Activated CD8-positive, alpha-beta memory T cell treated with anti-CD3 and anti-CD28 coated beads for 4 hours (primary cell): ENCODE data around the gene KMT5B.
"Not testable (repeated sequence)": the region's sequence is repeated elsewhere in the genome, so short reads cannot be mapped to it uniquely, and the experiment has no call there.

ENCODE experiments used
- DNase-seq, 2 donors: peaks; one replicate each; pipeline ENCODE4 v3.0.0-alpha.2; 2020; ENCODE audit warnings: low read depth in 2 of 2

The KMT5B gene

DNA sequence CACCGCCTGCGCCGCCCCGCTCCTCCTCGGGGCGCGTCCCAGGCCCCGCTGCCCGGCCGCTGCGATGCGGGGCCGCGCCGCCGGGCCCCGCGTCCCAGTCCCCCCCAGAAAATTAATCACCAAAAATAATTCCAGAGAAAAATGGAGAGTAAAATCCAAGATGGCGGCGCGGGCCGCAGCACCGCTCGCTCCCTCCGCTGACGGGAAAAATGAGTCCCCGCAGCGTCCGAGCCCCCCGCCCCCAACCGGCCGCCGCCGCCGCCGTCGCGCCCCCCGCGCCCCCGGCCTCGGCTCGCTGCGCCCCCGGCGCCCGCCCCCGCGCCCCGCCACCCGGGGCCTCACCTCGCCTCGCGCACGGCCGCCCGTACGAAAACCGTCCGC lies at the start of gene KMT5B:
KMT5B (minus strand) TSS at position 162 of the 381 bp plus-strand sequence. CDS start 23,220 bp downstream, outside the sequence.
- no peak for DNase-seq

DNA sequence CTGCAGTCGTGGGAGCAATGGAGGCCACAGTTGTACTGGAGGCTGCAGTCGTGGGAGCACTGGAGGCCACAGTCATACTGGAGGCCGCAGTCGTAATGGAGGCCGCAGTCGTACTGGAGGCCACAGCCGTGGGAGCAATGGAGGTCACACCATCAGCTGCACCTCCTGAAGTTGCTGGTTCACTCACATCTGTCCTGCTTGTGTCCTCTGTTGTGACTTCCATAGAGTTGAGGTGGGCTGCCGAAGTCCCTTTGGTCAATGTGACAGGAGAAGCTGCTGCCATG lies 49.4 kb upstream of the KMT5B start:
- DNase-seq = no peak

DNA sequence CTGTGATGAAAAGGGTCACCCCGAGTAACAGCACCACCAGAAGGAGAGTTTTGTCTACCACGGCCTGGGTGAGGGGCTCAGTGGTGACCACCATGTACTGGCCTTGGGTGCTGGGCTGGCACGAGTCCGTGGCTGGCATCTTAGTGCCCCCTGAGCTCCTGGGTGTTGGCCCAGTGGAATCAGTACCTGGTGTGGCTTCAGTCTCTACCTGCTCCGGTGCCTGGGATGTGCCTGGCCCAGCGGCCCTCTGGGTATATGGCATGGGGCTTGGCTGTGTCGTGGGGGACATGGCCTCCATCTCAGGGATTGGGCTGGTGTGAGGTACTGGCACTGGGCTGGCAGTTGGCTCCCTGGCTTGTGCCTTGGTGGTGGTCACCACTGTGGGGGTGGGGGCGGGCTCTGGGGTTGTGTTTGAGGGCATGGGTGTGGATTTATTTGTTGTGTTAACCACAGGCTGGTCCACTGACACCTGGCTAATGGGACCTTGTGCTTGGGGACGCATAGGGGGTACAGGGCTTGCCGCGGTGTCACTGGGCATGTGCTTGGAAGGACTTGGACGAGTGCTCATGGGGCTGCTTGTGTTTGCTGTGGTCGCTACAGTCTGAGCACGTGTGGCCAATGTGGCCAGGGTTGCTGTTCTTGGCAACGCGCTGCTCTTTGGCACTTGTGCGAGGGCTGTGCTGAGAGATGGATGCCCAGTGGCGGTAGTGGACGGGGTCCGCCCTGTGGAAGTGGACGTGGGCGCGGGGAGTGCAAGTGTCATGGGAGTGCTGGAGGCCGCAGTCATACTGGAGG lies 48.9 kb upstream of the KMT5B start:
- DNase-seq = no peak

GRCh38 chr11:68261006-68261405 lies 47.9 kb upstream of the KMT5B start:
- no peak for DNase-seq

DNA sequence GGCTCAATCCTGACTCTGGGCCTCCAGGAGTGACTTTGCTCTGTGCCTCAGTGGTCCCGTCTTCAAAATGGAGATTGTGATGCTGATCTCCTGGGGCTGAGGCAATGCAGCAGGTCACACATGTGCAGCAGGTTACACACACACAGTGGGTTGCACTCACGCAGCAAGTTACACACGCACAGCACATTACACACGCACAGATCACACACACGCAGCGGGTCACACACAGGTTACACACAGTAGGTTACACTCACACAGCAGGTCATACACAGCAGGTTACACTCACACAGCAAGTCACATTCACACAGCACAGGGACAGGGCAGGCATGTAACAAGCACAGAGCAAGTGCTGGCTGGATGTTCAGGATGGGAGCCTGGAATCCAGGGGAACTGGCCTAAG lies 47.4 kb upstream of the KMT5B start:
- DNase-seq = no peak

DNA sequence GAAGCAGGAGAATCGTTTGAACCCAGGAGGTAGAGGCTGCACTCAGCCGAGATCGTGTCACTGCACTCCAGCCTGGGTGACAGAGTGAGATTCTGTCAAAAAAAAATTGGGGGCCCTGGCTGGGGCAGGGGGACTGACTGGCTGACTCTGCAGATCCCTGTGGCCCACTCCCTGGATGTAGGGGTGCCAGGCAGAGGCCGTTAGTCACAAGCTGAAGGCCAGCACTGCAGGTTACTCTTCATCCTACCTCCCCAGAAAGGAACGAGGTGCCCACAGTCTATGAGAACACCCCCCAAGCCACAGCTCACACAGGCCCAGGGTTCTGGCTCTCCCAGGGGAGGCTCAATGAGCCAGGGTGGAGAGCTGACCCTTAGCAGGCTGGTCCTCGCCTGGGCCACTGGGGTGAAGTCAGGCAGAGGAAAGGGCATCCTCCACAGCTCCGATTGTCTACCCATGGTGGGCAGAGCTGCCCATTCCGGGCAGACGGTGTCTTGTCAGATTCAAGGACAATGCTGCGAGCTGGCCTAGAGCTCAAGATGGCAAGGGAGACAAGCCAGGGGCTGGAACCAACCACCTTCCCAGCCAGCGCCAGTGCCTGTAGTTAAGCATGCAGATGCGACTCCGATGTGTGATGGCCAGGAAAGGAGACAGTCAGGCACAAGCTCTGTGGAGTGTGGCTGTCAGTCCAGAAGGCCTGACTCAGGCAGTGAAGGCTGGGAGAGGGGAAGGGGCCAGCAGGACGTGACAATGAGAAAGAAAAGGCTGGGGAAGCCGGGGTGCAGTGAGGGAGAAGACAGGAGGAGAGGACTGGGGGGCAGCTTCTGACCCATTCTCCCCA lies 46.2 kb upstream of the KMT5B start:
- no peak for DNase-seq

DNA sequence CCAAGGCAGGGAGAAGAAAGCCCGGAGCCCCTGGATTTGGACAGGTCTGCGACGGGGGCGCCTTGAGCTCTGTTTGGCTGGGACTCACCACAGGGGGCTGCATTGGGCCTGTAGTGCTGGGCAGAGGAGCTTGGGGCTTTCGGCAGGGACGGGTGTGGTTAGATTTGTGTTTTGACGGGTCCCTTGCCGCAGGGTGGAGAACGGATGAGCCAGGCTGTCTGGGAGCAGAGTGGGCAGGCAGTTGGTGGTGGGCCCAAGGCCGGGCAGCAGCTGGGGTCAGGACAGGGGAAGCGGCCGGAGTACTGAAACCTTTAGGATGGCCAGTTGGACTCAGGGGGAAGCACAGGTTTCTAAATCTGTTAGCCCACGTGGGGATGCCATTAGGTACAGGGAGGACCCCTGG lies 45.3 kb upstream of the KMT5B start:
- no peak for DNase-seq

- DNase-seq = peak; percentile 85 to 88
Observed at GRCh38 chr11:68257477-68258362, 44.6 kb upstream of the KMT5B start.

DNA sequence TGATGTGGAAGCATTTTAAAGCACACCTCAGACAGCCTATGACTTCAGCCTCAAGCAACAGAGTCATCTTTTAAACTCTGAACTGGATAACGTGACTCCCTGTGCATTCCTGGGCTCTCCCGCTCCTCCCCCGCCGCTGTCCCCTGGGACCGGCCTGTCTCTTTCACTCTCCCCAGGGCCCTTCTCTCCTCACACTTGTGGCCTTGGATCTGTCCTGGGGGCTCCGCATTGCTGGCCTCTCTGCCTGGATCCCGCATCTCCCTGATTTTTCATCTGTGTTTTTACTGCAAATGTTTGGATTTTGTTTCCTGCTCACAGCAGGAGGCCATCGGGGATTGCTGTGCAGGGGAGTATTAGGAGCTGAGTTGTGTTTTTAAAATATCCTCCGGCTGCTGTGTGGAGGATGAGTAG lies 43.2 kb upstream of the KMT5B start:
- DNase-seq = no peak

- DNase-seq = no peak
Observed at GRCh38 chr11:68255526-68255925, 42.4 kb upstream of the KMT5B start.

- DNase-seq = no peak
Observed at GRCh38 chr11:68254421-68254820, 41.3 kb upstream of the KMT5B start.

- DNase-seq = no peak
Observed at GRCh38 chr11:68251765-68252164, 38.7 kb upstream of the KMT5B start.

DNA sequence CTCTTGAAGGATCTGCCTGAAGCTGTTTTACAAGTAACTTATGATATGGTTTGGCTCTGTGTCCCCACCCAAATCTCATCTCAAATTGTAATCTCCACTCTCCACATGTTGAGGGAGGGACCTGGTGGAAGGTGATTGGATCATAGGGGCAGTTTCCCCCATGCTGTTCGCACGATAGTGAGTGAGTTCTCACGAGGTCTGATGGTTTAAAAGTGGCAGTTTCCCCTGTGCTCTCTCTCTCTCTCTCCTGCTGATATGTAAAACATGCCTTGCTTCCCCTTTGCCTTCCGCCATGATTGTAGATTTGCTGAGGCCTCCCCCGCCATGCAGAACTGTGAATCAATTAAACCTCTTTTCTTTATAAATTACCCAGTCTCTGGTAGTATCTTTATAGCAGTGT lies 31.8 kb upstream of the KMT5B start:
- not testable (repeated sequence) for DNase-seq

DNA sequence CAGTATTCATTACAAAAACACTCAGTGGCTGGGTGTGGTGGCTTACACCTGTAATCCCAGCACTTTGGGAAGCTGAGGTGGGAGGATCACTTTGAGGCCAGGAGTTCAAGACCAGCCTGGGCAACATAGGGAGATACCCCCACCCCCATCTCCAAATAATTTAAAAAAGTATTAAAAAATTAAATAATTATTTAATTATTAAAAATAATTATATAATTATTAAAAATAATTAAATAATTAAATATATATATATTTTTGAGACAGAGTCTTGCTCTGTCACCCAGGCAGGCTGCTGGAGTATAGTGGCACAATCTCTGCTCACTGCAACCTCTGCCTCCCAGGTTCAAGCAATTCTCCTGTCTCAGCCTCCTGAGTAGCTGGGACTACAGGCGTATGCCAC lies 30.8 kb upstream of the KMT5B start:
- DNase-seq = not testable (repeated sequence)

DNA sequence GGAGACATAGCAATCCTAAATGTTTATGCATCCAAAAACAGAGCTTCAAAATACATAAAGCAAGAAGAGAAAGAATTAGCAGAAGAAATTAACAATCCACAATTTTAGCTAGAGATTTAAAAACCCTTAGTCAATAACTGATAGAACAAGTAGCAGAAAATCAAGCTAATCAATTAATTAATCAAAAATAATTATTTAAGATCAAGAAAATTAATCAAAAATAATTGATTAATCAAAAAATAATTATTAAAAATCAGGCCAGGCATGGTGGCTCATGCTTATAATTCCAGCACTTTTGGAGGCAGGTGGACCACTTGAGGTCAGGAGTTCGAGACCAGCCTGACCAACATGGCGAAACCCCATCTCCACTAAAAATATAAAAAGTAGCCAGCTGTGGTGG lies 29.5 kb upstream of the KMT5B start:
- no peak for DNase-seq

- DNase-seq = no peak
Observed at GRCh38 chr11:68231621-68232020, 18.5 kb upstream of the KMT5B start.

DNA sequence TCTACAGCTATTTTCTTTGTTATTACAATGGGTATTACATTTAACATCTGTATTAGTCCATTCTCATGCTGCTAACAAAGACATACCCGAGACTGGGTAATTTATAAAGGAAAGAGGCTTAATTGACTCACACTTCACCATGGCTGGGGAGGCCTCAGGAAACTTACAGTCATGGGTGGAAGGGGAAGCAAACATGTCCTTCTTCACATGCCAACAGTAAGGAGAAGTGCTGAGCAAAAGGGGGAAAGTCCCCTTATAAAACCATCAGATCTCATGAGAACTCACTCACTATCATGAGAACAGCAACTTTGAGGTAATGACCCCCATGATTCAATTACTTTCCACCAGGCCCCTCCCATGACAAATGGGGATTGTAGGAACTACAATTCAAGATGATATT lies 16.5 kb upstream of the KMT5B start:
- no peak for DNase-seq

GRCh38 chr11:68226421-68226820 lies 13.3 kb upstream of the KMT5B start:
- no peak for DNase-seq

DNA sequence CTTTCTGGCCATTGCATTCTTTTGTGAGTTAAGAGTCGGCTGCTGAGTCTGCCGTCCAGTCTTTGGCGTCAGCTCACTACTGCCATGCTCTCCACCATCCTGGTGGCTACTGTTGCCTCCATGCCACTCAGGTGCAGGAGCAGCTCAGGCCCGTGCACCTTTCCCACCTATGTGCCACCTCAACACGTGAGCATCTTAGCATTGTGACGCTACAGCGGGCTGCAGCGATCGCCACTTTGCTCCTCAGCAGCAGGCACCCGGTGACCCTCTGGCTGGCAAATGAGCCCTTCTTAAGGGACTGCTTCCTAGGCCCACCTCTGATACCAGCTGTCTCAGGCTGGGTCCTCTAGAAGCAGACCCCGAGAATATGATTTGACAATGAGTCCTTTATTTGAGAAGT lies 11.5 kb upstream of the KMT5B start:
- no peak for DNase-seq

- DNase-seq = no peak
Observed at GRCh38 chr11:68223275-68223674, 10.2 kb upstream of the KMT5B start.

DNA sequence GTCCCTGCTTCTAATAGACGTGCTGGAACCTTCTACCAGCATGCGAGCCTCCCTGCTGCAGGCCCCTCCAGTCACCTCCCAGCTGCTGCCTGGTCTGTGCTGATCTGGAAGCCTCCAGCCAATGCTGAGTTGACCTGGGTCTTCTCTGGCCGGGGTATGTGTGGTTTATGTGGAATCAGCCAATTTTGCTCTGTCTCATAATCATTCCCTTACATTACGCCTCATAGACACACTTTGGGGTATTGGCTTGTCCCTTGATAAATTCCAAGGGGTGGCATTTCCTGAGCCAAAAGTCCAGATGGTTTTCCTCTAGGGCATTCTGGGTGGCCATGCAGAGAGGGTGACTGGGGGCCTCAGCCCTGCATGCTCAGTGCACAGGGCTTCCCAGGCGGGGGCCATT lies 8.3 kb upstream of the KMT5B start:
- no peak for DNase-seq

GRCh38 chr11:68216171-68216938 lies 3.3 kb upstream of the KMT5B start:
- DNase-seq = no peak
